Neural cell (in vitro differentiated cells): ENCODE data around the gene CAMK1D.
"Not testable (repeated sequence)": the region's sequence is repeated elsewhere in the genome, so short reads cannot be mapped to it uniquely, and the experiment has no call there.

Experiments used
- CTCF ChIP-seq: fragments of 450-650 bp; IDR thresholded peaks from 2 replicates; pipeline ENCODE4 v1.5.1; 2014; ENCODE audit warnings: antibody characterized with exemption, mild to moderate bottlenecking, moderate library complexity; ENCODE audit not compliant: poor library complexity, severe bottlenecking
- EP300 ChIP-seq: fragments of 450-650 bp; conservative IDR thresholded peaks from 2 replicates; pipeline ENCODE4 v1.6.1; 2014; ENCODE audit warnings: antibody characterized with exemption, mild to moderate bottlenecking, moderate library complexity; ENCODE audit not compliant: poor library complexity, severe bottlenecking
- RAD21 ChIP-seq: fragments of 450-650 bp; conservative IDR thresholded peaks from 2 replicates; pipeline ENCODE4 v1.6.1; 2014; ENCODE audit warnings: antibody characterized with exemption, mild to moderate bottlenecking, moderate library complexity
- REST ChIP-seq: IDR thresholded peaks from 2 replicates; pipeline ENCODE4 v1.6.1; 2012; ENCODE audit warnings: borderline replicate concordance
- TAF1 ChIP-seq: IDR thresholded peaks from 2 replicates; pipeline ENCODE4 v1.6.1; 2012; ENCODE audit warnings: low read depth

GRCh38 chr10:12712984-12713316 lies 363.6 kb downstream of the CAMK1D start:
- not testable (repeated sequence) for TF ChIP-seq CTCF, EP300, TAF1, REST, RAD21
